GM19240 (cell line): Measurements from ENCODE around the gene GTF2IRD1.
"Not testable (repeated sequence)": the region's sequence is repeated elsewhere in the genome, so short reads cannot be mapped to it uniquely, and the experiment has no call there.

Experiments
- DNase-seq: peaks from one replicate; pipeline ENCODE4 v3.0.0; 2011; ENCODE audit warnings: low spot score; ENCODE audit not compliant: insufficient read length

The GTF2IRD1 gene, protein sequence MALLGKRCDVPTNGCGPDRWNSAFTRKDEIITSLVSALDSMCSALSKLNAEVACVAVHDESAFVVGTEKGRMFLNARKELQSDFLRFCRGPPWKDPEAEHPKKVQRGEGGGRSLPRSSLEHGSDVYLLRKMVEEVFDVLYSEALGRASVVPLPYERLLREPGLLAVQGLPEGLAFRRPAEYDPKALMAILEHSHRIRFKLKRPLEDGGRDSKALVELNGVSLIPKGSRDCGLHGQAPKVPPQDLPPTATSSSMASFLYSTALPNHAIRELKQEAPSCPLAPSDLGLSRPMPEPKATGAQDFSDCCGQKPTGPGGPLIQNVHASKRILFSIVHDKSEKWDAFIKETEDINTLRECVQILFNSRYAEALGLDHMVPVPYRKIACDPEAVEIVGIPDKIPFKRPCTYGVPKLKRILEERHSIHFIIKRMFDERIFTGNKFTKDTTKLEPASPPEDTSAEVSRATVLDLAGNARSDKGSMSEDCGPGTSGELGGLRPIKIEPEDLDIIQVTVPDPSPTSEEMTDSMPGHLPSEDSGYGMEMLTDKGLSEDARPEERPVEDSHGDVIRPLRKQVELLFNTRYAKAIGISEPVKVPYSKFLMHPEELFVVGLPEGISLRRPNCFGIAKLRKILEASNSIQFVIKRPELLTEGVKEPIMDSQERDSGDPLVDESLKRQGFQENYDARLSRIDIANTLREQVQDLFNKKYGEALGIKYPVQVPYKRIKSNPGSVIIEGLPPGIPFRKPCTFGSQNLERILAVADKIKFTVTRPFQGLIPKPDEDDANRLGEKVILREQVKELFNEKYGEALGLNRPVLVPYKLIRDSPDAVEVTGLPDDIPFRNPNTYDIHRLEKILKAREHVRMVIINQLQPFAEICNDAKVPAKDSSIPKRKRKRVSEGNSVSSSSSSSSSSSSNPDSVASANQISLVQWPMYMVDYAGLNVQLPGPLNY

GRCh38 chr7:74453322-74454011, at the start of gene GTF2IRD1:
GTF2IRD1 (plus strand) TSS chr7:74453906; CDS start chr7:74508081, 54,175 bp downstream.
- no peak for DNase-seq

GRCh38 chr7:74404388-74404700, 49.4 kb upstream of the GTF2IRD1 start:
- DNase-seq, result no peak

DNA sequence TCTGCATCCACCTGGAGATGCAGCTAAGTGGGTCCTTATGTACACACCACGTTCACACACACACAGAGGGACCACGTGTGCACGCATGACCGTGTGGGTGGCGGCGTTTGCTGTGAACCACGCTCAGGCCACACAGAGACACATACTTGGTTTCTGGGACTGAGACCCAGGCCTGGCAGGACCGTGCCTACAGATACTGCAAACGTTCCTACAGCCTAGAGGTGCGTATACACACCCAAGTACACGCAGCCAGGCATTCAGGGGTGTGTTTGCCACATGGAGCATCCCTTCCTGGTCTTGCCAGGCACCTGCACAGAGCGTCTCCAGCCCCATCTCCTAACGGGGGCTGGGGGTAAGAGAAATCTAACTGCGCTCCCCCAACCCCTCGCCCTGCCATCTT, 49.0 kb upstream of the GTF2IRD1 start:
- no peak for DNase-seq

GRCh38 chr7:74405191-74405898, 48.4 kb upstream of the GTF2IRD1 start:
- no peak for DNase-seq

- DNase-seq, result no peak
Measured at GRCh38 chr7:74405899-74406512, 47.7 kb upstream of the GTF2IRD1 start.

- no peak for DNase-seq
Measured at GRCh38 chr7:74407958-74408357, 45.7 kb upstream of the GTF2IRD1 start.

GRCh38 chr7:74409571-74409970, 44.1 kb upstream of the GTF2IRD1 start:
- DNase-seq, result no peak

DNA sequence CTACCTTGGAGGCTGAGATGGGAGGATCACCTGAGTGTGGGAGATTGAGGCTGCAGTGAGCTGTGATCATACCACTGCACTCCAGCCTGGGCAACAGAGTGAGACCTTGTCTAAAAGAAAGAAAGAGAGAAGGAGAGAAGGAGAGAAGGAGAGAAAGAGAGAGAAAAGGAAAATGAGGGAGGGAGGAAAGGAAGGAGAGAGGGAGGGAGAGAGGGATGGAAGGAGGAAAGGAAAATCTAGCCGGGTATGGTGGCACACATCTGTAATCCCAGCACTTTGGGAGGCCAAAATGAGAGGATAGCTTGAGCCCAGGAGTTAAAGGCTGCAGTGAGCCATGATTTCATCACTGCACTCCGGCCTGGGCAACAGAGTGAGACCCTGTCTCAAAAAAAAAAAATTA, 42.9 kb upstream of the GTF2IRD1 start:
- no peak for DNase-seq

GRCh38 chr7:74411571-74411970, 42.1 kb upstream of the GTF2IRD1 start:
- not testable (repeated sequence) for DNase-seq

GRCh38 chr7:74412056-74412455, 41.6 kb upstream of the GTF2IRD1 start:
- DNase-seq, result no peak

GRCh38 chr7:74412603-74413002, 41.1 kb upstream of the GTF2IRD1 start:
- no peak for DNase-seq

GRCh38 chr7:74414595-74415333, 38.9 kb upstream of the GTF2IRD1 start:
- DNase-seq, result not testable (repeated sequence)

DNA sequence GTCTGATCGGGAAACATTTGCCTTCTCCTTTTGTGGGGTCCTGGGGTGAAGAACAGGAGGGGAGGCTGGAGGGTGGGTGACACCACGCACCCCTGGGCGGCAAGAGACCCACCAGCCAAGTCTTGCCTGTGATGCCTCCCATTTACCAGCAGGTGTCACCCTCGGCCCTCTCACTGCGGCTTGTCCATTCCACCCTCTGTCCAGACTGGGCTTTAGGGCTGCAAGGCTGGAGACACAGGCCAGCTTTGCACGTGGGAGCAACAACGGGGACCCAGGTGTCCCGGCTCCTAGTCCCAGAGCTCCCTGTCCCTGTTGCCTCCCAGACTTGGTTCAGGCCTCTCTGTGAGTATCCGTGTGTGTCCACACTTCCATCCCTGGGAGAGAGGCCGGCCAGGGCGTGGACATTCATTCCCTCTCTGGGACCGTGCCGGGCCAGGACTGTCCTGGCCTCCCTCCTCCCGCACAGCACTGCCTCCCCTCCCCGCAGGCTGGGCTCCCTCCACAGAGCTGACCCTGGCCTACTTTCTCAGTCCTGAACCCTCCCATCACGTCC, 36.2 kb upstream of the GTF2IRD1 start:
- DNase-seq, result peak; percentile 90

- DNase-seq, result no peak
Measured at GRCh38 chr7:74418076-74418475, 35.6 kb upstream of the GTF2IRD1 start.

GRCh38 chr7:74418538-74418937, 35.2 kb upstream of the GTF2IRD1 start:
- no peak for DNase-seq

DNA sequence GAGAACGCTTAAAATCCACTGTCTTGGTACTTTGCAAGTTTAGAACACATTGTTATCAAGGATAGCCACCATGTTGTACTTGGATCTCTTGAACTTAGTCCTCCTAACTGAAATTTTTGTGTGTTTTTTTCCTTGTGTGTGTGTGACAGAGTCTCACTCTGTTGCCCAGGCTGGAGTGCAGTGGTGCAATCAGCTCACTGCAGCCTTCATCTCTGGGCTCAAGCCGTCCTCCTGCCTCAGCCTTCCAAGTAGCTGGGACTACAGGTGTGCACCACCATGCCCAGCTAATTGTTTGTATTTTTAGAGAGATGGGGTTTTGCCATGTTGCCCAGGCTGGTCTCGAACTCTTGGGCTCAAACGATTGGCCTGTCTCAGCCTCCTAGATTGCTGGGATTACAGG, 34.5 kb upstream of the GTF2IRD1 start:
- DNase-seq, result not testable (repeated sequence)

- DNase-seq, result no peak
Measured at GRCh38 chr7:74420006-74420405, 33.7 kb upstream of the GTF2IRD1 start.

DNA sequence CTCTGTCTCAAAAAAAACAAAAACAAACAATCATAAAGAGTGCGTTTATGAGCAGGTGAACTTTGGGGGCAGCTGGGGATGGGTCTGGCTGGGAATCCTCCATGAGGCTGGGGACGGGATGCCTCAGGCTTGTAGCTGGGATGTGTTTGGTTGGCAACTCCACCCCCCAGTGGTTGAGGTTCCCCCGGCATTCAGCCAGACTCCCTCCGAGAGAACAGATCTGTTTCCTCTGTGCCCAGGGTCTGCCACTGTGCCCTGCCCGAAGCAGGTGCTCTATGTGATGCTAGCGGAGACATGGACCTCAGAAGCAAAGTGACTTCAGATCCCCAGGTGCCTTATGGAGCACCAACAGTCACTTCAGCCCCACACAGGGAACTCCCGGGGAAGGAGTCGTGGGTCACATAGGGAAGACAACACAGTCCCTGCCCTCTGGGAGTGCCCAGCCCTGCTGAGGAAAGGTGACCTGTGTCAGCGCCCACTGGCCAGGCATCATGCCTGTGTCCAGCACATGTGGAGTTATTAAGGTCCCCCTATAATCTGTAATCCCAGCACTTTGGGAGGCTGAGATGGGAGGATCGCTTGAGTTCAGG, 29.3 kb upstream of the GTF2IRD1 start:
- DNase-seq, result no peak

DNA sequence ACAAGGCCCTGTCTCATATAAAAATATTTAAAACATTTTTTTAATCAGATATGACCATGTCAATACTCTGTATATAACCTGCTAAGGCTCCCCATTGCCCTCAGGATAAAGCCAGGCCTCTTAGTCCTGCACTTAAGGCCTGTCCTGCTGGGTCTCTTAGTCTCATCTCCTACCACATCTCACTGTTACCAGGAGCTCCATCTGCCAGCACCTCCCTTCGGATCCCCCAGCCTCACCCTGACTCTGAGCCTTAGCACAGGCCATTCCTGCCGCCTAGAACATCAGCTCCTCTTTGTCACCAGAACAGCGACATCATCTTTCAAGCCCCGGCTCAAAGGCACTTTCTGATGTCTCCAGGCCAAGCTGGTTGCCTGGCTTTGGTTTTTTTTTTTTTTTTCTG, 25.7 kb upstream of the GTF2IRD1 start:
- DNase-seq, result no peak
